Measurements from ENCODE around the gene RTF1.
"Not testable (repeated sequence)": the region's sequence is repeated elsewhere in the genome, so short reads cannot be mapped to it uniquely, and the experiment has no call there.

- not testable (repeated sequence) for TF ChIP-seq CTCF (IDR thresholded peaks at IDR 0.05 in 4 of 5, conservative IDR thresholded peaks at IDR 0.05 in 1 of 5); POLR2A (IDR thresholded peaks at IDR 0.05)
Measured at GRCh38 chr15:41383974-41384749, 32.7 kb upstream of the RTF1 start.
